SH-SY5Y (cell line): ENCODE data around the gene MYL11.

Source experiments
- GATA2 ChIP-seq: IDR thresholded peaks from 2 replicates; pipeline ENCODE4 v1.6.1; 2011; ENCODE audit warnings: mild to moderate bottlenecking, low read depth, low read length
- GATA3 ChIP-seq: IDR thresholded peaks from 2 replicates; pipeline ENCODE4 v1.6.1; 2011; ENCODE audit warnings: low read depth, mild to moderate bottlenecking, low read length, moderate library complexity

DNA sequence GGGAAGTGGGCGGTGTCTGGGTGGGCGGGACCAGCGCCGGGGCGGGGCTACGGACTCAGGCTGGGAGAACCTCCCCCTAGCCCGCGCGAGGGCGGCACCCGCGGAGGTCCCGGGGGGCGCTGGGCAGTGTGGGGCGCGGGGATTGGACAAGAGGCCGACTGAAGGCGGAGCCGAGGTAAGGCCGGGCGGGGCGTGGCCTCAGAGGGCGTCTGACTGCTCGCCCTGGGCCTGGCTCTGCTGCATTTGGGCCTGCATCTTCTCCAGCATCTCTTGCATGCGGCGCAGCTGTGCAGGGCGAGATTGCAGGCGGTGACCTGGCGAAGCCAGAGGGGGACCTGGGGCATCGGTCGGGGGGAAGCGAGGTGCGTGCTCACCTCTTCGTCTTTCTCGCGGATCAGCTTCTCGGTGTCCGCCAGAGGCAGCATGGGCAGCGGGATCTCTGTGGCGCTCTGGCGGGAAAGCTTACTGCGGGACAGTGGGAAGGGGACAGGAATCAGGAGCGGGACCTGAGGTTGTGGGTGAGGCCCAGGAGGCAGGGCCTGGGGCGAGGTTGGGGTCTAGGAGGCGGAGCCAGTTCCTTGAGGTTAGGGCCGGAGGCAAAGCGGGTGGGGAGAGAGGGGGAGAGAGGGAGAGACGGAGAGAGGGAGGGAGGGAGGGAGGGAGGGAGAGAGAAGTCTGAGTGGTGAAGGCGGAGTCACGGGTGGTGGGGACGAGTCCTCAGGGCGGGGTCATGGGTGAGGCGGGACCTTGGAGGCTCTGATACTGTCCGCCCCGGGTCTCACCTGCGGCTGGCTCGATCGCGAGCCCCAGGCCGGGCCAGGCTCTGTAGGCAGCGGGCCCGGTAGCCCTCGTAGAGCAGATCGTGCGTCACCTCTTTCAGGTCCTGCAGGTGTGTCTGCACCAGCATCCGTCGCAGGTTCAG is 3.9 kb downstream of the MYL11 start:
- TF ChIP-seq GATA2, result peak; percentile 53
- TF ChIP-seq GATA3, result no peak
